Ovary (tissue), 9 donors: ENCODE measurements around the gene BTRC. TPM values are rescaled to one million over a fixed set of nuclear protein-coding genes. Genes with fewer than 3 reads are reported as not detected.

ENCODE experiments used
- DNase-seq, 5 donors: peaks; one replicate each; pipeline ENCODE4 v3.0.0-alpha.2; 2019 to 2020
- H3K27ac ChIP-seq, 2 donors: fragments of 200-600 bp; one replicate each; pipeline versions ENCODE4 v1.5.1 to v1.8.0; 2019 to 2022
- H3K27me3 ChIP-seq: fragments of 200-600 bp; one replicate; pipeline ENCODE4 v1.8.0; 2022
- H3K36me3 ChIP-seq: fragments of 200-600 bp; sonication (generic); one replicate; pipeline ENCODE4 v1.5.1; 2019
- H3K4me1 ChIP-seq: one replicate; pipeline ENCODE4 v1.8.1; 2013; ENCODE audit warnings: mild to moderate bottlenecking, moderate library complexity; ENCODE audit not compliant: insufficient read depth
- H3K4me3 ChIP-seq: fragments of 200-600 bp; sonication (generic); one replicate; pipeline ENCODE4 v1.5.1; 2017
- H3K9me3 ChIP-seq, 2 donors: fragments of 200-600 bp in 1 of 2; sonication (generic) in 1 of 2; one replicate each; pipeline versions ENCODE4 v1.5.1 to v1.8.1; 2013 to 2019; ENCODE audit warnings: mild to moderate bottlenecking in 1 of 2, moderate library complexity in 1 of 2
- CTCF ChIP-seq, 3 donors: fragments of 450-650 bp in 2 of 3; fragments of 200-600 bp in 1 of 3; IDR thresholded peaks; one replicate each; pipeline versions ENCODE4 v1.5.1 to v1.8.0; 2016 to 2022; ENCODE audit warnings: antibody characterized with exemption in 3 of 3, mild to moderate bottlenecking in 1 of 3
- EP300 ChIP-seq: sonication (generic); formaldehyde crosslinking; IDR thresholded peaks from one replicate; pipeline ENCODE4 v1.6.1; 2017; ENCODE audit warnings: antibody characterized with exemption
- POLR2A ChIP-seq: fragments of 450-650 bp; IDR thresholded peaks from one replicate; pipeline ENCODE4 v1.6.1; 2017; ENCODE audit warnings: antibody characterized with exemption, mild to moderate bottlenecking, moderate library complexity
- WGBS, 3 donors: extraction: QIAGEN DNeasy Blood & Tissue Kit in 1 of 3; methylation state at CpG; one replicate each; pipeline versions ENCODE4 v1.1.5 to v1.1.7; 2013 to 2017; 5-methylcytosine and 5-hydroxymethylcytosine counted together
- intact Hi-C, 4 donors: fragments of 100-400 bp; cut with DNase I; formaldehyde crosslinking; loops; one replicate each; pipeline versions ENCODE4 v1.11.0 to v1.15.1; 2022 to 2023
- polyA plus RNA-seq, 2 donors: library from polyadenylated mRNA; stranded (reverse); fragments of 200-250 nt in 1 of 2; fragments of 350-450 nt in 1 of 2; fragmentation: Illumina TruSeq in 1 of 2; extraction: RNeasy Lipid Tissue Mini Kit (QIAGEN cat#74804) in 1 of 2; gene quantifications; one replicate each; pipeline ENCODE4 v1.2.3, GENCODE V29; 2013 to 2014
- total RNA-seq, 7 donors: library from RNA; depleted of rRNA in 2 of 7; stranded (reverse); fragments of >200 nt in 2 of 7; fragmentation: NEBNext Ultra II Directional in 3 of 7; extraction: Animal tissue kit (Norgen Biotek cat#: 25700) in 3 of 7; gene quantifications; one replicate each; pipeline versions ENCODE4 v1.1.0 to v1.2.4, GENCODE V29; 2016 to 2023
- donor health status: DM: no; HTN: no; CAD: no; lungs with moderate emphysema.
- donor health status: DM: no; HTN: no; CAD: no.
- donor health status: Bipolar disorder and iron deficiency.
- donor health status: DM: yes; HTN: yes; CAD: no.
- donor health status: DM: no; HTN: no; CAD: no.
- donor health status: DM: yes; HTN: yes; CAD: no.

Gene BTRC
- total and polyA plus RNA-seq, 9 donors, result 7.2 to 31.4 (median 26.2) TPM

- intact Hi-C loops, result no loop called here
- no peak overlapping the region for H3K4me3 ChIP-seq
- H3K4me1 ChIP-seq, result peaks cover 2% of the 10 kb centered on the region
- H3K9me3 ChIP-seq, result no peaks in the 10 kb centered on the region
- DNase-seq, result no peak
- no peaks in the 10 kb centered on the region for H3K36me3 ChIP-seq
- H3K27me3 ChIP-seq, result no peaks in the 10 kb centered on the region
- WGBS, 3 donors, result 94 to 96% (median 94%) methylated on average over 10 of the region's 10 CpGs
- H3K27ac ChIP-seq, result no peak overlapping the region
- TF ChIP-seq CTCF (IDR thresholded peaks at IDR 0.05) (no peak), POLR2A (no peak), EP300 (no peak)
These were observed 36.1 kb downstream of the BTRC start for GRCh38 chr10:101389986-101390531.

GRCh38 chr10:101393378-101393777, 39.4 kb downstream of the BTRC start:
- no peaks in the 10 kb centered on the region for H3K36me3 ChIP-seq
- intact Hi-C loops, result no loop called here
- H3K4me1 ChIP-seq, result peaks cover 2% of the 10 kb centered on the region
- DNase-seq, result no peak
- TF ChIP-seq CTCF (IDR thresholded peaks at IDR 0.05) (no peak), EP300 (no peak), POLR2A (no peak)
- H3K27ac ChIP-seq, result no peak overlapping the region
- no peaks in the 10 kb centered on the region for H3K9me3 ChIP-seq
- H3K4me3 ChIP-seq, result no peak overlapping the region
- 55 to 71% (median 62%) methylated on average over 2 of the region's 2 CpGs for WGBS, 3 donors
- H3K27me3 ChIP-seq, result no peaks in the 10 kb centered on the region

- Histone ChIP-seq H3K4me1 (no peaks in the 10 kb centered on the region), H3K27me3 (no peaks in the 10 kb centered on the region), H3K36me3 (no peaks in the 10 kb centered on the region), H3K27ac (no peak overlapping the region), H3K9me3 (no peaks in the 10 kb centered on the region), H3K4me3 (no peak overlapping the region)
- no peak for DNase-seq
- intact Hi-C loops, result no loop called here
- TF ChIP-seq CTCF (IDR thresholded peaks at IDR 0.05) (no peak), EP300 (no peak), POLR2A (no peak)
- 71 to 79% (median 73%) methylated on average over 5 of the region's 5 CpGs for WGBS, 3 donors
These were observed 40.7 kb downstream of the BTRC start for GRCh38 chr10:101394524-101395133.

- Histone ChIP-seq H3K36me3 (no peaks in the 10 kb centered on the region), H3K27me3 (no peaks in the 10 kb centered on the region), H3K27ac (no peak overlapping the region), H3K4me1 (no peaks in the 10 kb centered on the region), H3K9me3 (no peaks in the 10 kb centered on the region), H3K4me3 (no peak overlapping the region)
- peak in 1 of 5 donors; percentile 53 for DNase-seq
- TF ChIP-seq POLR2A, result no peak
- no peak for TF ChIP-seq EP300
- no peak for TF ChIP-seq CTCF (IDR thresholded peaks at IDR 0.05)
- intact Hi-C loops, result no loop called here
These were observed 43.2 kb downstream of the BTRC start for GRCh38 chr10:101397140-101397539.
